ENCODE data around the gene DHRS2.

Gene DHRS2

GRCh38 chr14:23613242-23614070 is 22.7 kb upstream of the DHRS2 start:
- DNase-seq, result no peak

GRCh38 chr14:23614395-23614828 is 21.8 kb upstream of the DHRS2 start:
- no peak for DNase-seq

GRCh38 chr14:23615856-23616255 is 20.3 kb upstream of the DHRS2 start:
- no peak for DNase-seq

- no peak for DNase-seq
Measured at GRCh38 chr14:23617539-23617938, 18.6 kb upstream of the DHRS2 start.

GRCh38 chr14:23618415-23618988 is 17.7 kb upstream of the DHRS2 start:
- no peak for DNase-seq

- no peak for DNase-seq
Measured at GRCh38 chr14:23620177-23620702, 15.9 kb upstream of the DHRS2 start.

GRCh38 chr14:23621204-23621931 is 14.8 kb upstream of the DHRS2 start:
- DNase-seq, result no peak

GRCh38 chr14:23621932-23622730 is 14.0 kb upstream of the DHRS2 start:
- no peak for DNase-seq

- DNase-seq, result no peak
Measured at GRCh38 chr14:23622990-23623389, 13.2 kb upstream of the DHRS2 start.

- no peak for DNase-seq
Measured at GRCh38 chr14:23623962-23624361, 12.2 kb upstream of the DHRS2 start.

GRCh38 chr14:23624830-23625404 is 11.2 kb upstream of the DHRS2 start:
- no peak for DNase-seq

GRCh38 chr14:23626946-23627345 is 9.2 kb upstream of the DHRS2 start:
- no peak for DNase-seq

- DNase-seq, result no peak
Measured at GRCh38 chr14:23627961-23628360, 8.2 kb upstream of the DHRS2 start.

GRCh38 chr14:23629204-23629603 is 7.0 kb upstream of the DHRS2 start:
- no peak for DNase-seq

- no peak for DNase-seq
Measured at GRCh38 chr14:23629832-23630396, 6.2 kb upstream of the DHRS2 start.

- DNase-seq, result no peak
Measured at GRCh38 chr14:23630687-23631086, 5.5 kb upstream of the DHRS2 start.

- no peak for DNase-seq
Measured at GRCh38 chr14:23631234-23631633, 4.9 kb upstream of the DHRS2 start.

- DNase-seq, result peak; percentile 48 to 87 (median 62)
Measured at GRCh38 chr14:23631702-23632460, 4.3 kb upstream of the DHRS2 start.

- DNase-seq, result no peak
Measured at GRCh38 chr14:23632461-23633159, 3.6 kb upstream of the DHRS2 start.

- DNase-seq, result no peak
Measured at GRCh38 chr14:23633160-23633701, 2.9 kb upstream of the DHRS2 start.
